Mesendoderm (in vitro differentiated cells): Measurements from ENCODE around the gene TM4SF18.
A peak's percentile ranks its signal among the peaks of the same experiment; 100 is the strongest.

ENCODE experiments used
- DNase-seq: peaks from one replicate; pipeline ENCODE4 v3.0.0; 2013
- H2AK5ac ChIP-seq: 2 replicates; pipeline ENCODE4 v1.6.1; 2013; ENCODE audit warnings: low read length, inconsistent platforms
- H2BK120ac ChIP-seq: 2 replicates; pipeline ENCODE4 v1.6.1; 2013; ENCODE audit warnings: low read depth, mild to moderate bottlenecking, low read length, moderate library complexity, mixed read lengths
- H2BK15ac ChIP-seq: replicated peaks from 2 replicates; pipeline ENCODE4 v1.6.1; 2013; ENCODE audit warnings: low read depth, mild to moderate bottlenecking, moderate library complexity
- H2BK5ac ChIP-seq: 2 replicates; pipeline ENCODE4 v1.6.1; 2013; ENCODE audit warnings: low read length, inconsistent platforms
- H3K18ac ChIP-seq: 2 replicates; pipeline ENCODE4 v1.6.1; 2013; ENCODE audit warnings: mild to moderate bottlenecking, low read length, mixed read lengths
- H3K23ac ChIP-seq: one replicate; pipeline ENCODE4 v1.6.1; 2013; ENCODE audit warnings: low read length
- H3K27ac ChIP-seq: 2 replicates; pipeline ENCODE4 v1.5.1; 2013; ENCODE audit warnings: low read depth, mild to moderate bottlenecking, inconsistent platforms, low read length, moderate library complexity
- H3K27me3 ChIP-seq: 2 replicates; pipeline ENCODE4 v1.6.1; 2013; ENCODE audit warnings: low read length, control low read depth, mild to moderate bottlenecking, inconsistent platforms; ENCODE audit not compliant: insufficient read depth, poor library complexity
- H3K36me3 ChIP-seq: 2 replicates; pipeline ENCODE4 v1.6.1; 2013; ENCODE audit warnings: low read length, inconsistent platforms; ENCODE audit not compliant: control insufficient read depth, insufficient read depth
- H3K4ac ChIP-seq: one replicate; pipeline ENCODE4 v1.6.1; 2013; ENCODE audit warnings: low read depth, mild to moderate bottlenecking, low read length, moderate library complexity
- H3K4me1 ChIP-seq: 2 replicates; pipeline ENCODE4 v1.6.1; 2013; ENCODE audit warnings: low read depth, low read length, inconsistent platforms; ENCODE audit not compliant: control insufficient read depth
- H3K4me2 ChIP-seq: 2 replicates; pipeline ENCODE4 v1.6.1; 2013; ENCODE audit warnings: low read length
- H3K4me3 ChIP-seq: 2 replicates; pipeline ENCODE4 v1.5.1; 2013; ENCODE audit warnings: mild to moderate bottlenecking, low read length
- H3K56ac ChIP-seq: one replicate; pipeline ENCODE4 v1.6.1; 2013; ENCODE audit warnings: low read length
- H3K79me1 ChIP-seq: 2 replicates; pipeline ENCODE4 v1.6.1; 2013; ENCODE audit warnings: low read length, inconsistent platforms
- H3K79me2 ChIP-seq: 2 replicates; pipeline ENCODE4 v1.6.1; 2013; ENCODE audit warnings: mild to moderate bottlenecking, low read length; ENCODE audit not compliant: control insufficient read depth, insufficient read depth
- H3K9ac ChIP-seq: 2 replicates; pipeline ENCODE4 v1.6.1; 2013; ENCODE audit warnings: low read length, inconsistent platforms
- H4K5ac ChIP-seq: one replicate; pipeline ENCODE4 v1.6.1; 2013; ENCODE audit warnings: low read length
- H4K8ac ChIP-seq: one replicate; pipeline ENCODE4 v1.6.1; 2013; ENCODE audit warnings: low read depth, mild to moderate bottlenecking, control low read depth, low read length, moderate library complexity
- WGBS: extraction: QIAGEN DNeasy Blood & Tissue Kit; methylation state at CpG from one replicate; pipeline ENCODE4 v1.1.7; 2013; ENCODE audit warnings: low lambda C conversion rate, missing lambda C conversion rate; ENCODE audit not compliant: insufficient coverage; ENCODE audit errors: extremely low coverage; 5-methylcytosine and 5-hydroxymethylcytosine counted together

TM4SF18 gene

DNA sequence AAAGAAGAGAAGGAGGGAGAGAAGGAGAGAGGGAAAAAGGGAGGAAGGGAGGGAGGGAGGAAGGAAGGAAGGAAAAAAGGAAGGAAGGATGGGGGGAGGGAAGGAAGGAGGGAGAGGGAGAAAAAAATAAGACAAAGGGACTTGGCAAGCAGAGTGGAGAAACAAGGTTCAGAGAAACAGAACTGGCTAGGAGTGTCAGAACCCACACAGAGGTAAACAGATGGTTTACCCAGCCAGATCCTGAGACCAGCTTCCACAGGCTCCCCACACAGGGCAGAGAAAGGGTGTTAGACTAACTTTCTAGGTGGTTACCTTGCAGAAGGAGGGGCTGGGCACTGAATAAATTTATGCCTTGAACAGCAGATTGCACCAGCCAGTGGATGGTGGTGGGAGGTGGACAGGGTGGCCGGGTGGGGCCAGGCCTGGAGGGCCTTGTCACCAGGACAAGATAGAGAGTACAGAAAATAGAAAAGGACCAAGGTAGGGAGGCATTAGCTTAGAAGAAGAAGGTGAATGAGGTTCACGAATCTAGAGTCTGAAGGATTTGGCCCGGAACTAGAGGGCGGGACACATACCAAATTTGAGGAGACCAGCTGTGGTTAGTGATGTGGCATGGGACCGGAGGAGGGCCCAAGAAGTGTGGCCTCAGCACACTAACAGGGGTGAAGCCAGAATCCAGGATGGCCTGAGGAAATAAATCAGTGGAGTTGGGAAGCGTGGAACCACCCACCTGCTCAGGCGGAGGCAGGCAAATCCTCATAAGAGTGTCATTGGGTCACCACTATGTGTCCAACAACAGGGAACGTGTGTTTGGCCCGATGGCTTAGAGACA lies 45.3 kb upstream of the TM4SF18 start:
- no peaks in the 10 kb centered on the region for H3K79me2 ChIP-seq
- H2BK5ac ChIP-seq = no peak overlapping the region
- H3K79me1 ChIP-seq = no peaks in the 10 kb centered on the region
- H3K4me2 ChIP-seq = no peak overlapping the region
- no peak overlapping the region for H3K9ac ChIP-seq
- no peak overlapping the region for H2BK120ac ChIP-seq
- no peak overlapping the region for H4K5ac ChIP-seq
- H3K4ac ChIP-seq = no peak overlapping the region
- no peaks in the 10 kb centered on the region for H3K4me1 ChIP-seq
- H3K27ac ChIP-seq = no peak overlapping the region
- no peaks in the 10 kb centered on the region for H3K36me3 ChIP-seq
- no peak overlapping the region for H3K4me3 ChIP-seq
- no peak overlapping the region for H2AK5ac ChIP-seq
- H3K56ac ChIP-seq = no peak overlapping the region
- no peak for DNase-seq
- H4K8ac ChIP-seq = no peak overlapping the region
- H2BK15ac ChIP-seq = no peak overlapping the region
- H3K27me3 ChIP-seq = no peaks in the 10 kb centered on the region
- no peak overlapping the region for H3K18ac ChIP-seq
- WGBS = no CpG with 5 or more reads among the region's 9 CpGs
- no peak overlapping the region for H3K23ac ChIP-seq

DNA sequence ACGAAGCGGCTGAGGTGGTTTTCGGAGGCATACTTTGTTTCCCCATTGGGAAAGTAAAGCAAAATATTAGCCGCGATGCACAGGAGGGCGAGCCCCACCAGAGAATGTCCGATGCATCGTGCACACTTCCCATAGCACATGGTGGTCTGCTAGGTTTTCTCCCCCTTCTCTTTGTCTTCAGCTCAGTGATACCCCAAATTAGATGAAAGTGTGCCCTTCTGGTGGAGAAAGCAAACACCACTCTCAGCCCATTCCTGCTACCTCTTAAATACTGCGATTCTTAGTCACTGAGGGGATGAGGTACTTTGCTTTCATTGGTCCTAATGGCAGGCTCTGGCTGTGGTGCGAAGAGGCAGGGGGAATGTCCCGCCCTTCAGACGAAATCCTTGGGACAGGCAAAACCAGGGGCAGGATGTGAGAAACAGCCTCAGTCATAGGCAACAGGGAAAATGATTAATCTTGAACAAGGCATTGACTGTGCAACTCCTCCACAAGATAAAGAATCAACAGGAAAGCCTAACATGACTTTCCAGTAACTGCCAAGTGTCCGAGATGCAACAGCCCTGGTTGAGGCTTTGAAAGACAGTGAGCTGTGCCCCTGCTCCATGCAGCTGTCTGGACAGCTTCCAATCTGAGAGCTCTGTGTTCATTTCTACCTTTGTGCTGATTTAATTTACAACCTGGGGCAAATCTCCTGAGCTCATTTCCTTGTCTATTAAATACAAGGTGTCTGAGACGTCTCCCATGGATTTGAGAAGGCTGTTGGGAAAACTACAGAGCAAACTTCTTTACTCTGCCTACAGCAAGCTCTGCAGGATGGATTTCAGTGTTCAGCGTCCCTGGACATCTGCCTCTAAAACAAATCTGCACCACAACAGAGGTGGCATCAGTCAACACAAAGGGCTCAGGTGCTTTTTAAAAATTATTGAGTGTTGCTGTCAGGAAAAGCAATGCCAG lies 44.2 kb upstream of the TM4SF18 start, which contains the start of gene TM4SF1:
TM4SF1 (minus strand) TSS at position 242 of the 957 bp plus-strand sequence; CDS start at position 140, 102 bp downstream.
- no peaks in the 10 kb centered on the region for H3K79me1 ChIP-seq
- no peaks in the 10 kb centered on the region for H3K4me1 ChIP-seq
- no peaks in the 10 kb centered on the region for H3K36me3 ChIP-seq
- no peak within 1 kb of the TSS for H3K23ac ChIP-seq
- H3K4ac ChIP-seq = no peak within 1 kb of the TSS
- H3K56ac ChIP-seq = no peak within 1 kb of the TSS
- DNase-seq = peak; percentile 43
- H2BK5ac ChIP-seq = no peak within 1 kb of the TSS
- H3K27ac ChIP-seq = no peak within 1 kb of the TSS
- H3K9ac ChIP-seq = no peak within 1 kb of the TSS
- H3K27me3 ChIP-seq = no peaks in the 10 kb centered on the region
- no peak within 1 kb of the TSS for H3K4me3 ChIP-seq
- WGBS = no CpG with 5 or more reads among the region's 15 CpGs
- H3K4me2 ChIP-seq = no peak within 1 kb of the TSS
- H2AK5ac ChIP-seq = no peak within 1 kb of the TSS
- H2BK15ac ChIP-seq = no peak within 1 kb of the TSS
- no peak within 1 kb of the TSS for H4K8ac ChIP-seq
- no peaks in the 10 kb centered on the region for H3K79me2 ChIP-seq
- H4K5ac ChIP-seq = no peak within 1 kb of the TSS
- H2BK120ac ChIP-seq = no peak within 1 kb of the TSS
- H3K18ac ChIP-seq = no peak within 1 kb of the TSS

DNA sequence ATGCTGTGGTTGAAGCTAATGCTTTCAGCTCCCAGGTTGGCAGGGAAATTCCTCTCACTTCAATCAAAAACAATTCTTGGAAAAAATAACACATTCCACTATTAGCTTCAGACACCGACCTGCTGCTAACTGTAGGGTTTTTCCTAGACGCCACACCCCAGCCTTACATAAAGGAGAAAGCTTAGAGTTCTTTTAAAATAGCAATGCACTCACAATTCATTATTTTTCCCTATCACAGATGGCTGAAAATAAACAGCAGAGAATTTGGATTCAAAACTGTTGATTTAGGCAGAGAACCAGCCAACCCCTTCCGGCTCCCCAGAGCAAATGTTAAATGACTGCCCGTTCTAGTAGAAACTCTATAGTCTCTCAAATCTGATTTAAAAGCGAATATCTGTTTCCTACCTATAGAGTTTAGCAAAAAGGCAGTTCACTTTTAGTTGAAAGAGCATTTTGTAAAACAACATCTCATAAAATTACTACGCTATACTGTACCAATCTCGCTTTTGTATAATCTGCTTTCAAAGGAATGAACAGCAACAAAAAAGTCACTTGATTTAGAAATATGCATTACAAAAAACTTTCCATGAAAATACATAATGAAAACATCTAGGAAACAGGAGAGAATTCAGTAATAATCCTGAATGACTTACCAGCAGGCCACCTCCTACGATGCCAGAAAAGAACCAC lies 43.4 kb upstream of the TM4SF18 start:
- WGBS = no CpG with 5 or more reads among the region's 8 CpGs
- H3K4me1 ChIP-seq = no peaks in the 10 kb centered on the region
- no peak overlapping the region for H3K27ac ChIP-seq
- H2BK5ac ChIP-seq = no peak overlapping the region
- no peak overlapping the region for H2BK15ac ChIP-seq
- no peak for DNase-seq
- no peak overlapping the region for H3K18ac ChIP-seq
- no peaks in the 10 kb centered on the region for H3K27me3 ChIP-seq
- no peak overlapping the region for H3K4me2 ChIP-seq
- no peaks in the 10 kb centered on the region for H3K36me3 ChIP-seq
- no peak overlapping the region for H4K5ac ChIP-seq
- H3K56ac ChIP-seq = no peak overlapping the region
- H2BK120ac ChIP-seq = no peak overlapping the region
- no peak overlapping the region for H3K9ac ChIP-seq
- H3K4ac ChIP-seq = no peak overlapping the region
- no peaks in the 10 kb centered on the region for H3K79me2 ChIP-seq
- no peak overlapping the region for H2AK5ac ChIP-seq
- no peaks in the 10 kb centered on the region for H3K79me1 ChIP-seq
- no peak overlapping the region for H3K23ac ChIP-seq
- H4K8ac ChIP-seq = no peak overlapping the region
- H3K4me3 ChIP-seq = no peak overlapping the region

DNA sequence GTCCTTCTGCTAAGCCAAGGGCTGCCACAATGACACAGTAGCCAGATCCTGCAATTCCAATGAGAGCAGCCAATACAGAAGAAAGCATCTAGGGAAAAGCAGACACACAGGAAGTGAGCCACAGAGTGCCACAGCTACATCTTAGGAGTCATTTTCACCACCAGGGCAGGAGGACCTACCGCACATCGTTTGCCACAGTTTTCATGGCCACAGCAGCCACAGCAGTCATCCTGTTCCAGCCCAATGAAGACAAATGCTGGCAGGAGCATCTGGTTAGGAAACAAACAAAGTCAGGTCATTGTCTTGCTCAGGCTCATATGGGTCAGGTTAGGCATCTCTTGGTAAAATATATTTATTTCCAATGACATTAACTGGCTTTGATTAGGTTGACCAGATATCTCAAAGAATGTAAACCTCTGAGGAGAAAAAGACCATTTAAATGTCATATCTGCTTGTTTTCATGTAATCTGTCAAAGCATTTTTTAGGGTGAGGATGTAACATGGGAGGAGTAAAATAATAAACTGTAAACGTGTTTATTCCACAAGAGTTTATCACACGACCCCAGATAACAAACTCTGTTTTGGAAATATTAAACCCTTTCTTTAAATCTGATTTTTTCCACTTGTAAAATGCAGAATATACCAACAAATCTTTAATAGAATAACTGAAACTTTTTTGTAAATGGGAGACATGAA lies 42.2 kb upstream of the TM4SF18 start:
- H3K18ac ChIP-seq = no peak overlapping the region
- no peak overlapping the region for H4K5ac ChIP-seq
- WGBS = no CpG with 5 or more reads among the region's 4 CpGs
- H3K36me3 ChIP-seq = no peaks in the 10 kb centered on the region
- no peak overlapping the region for H2BK5ac ChIP-seq
- no peak overlapping the region for H3K27ac ChIP-seq
- H3K79me2 ChIP-seq = no peaks in the 10 kb centered on the region
- H3K4me1 ChIP-seq = no peaks in the 10 kb centered on the region
- no peak overlapping the region for H4K8ac ChIP-seq
- no peak overlapping the region for H3K23ac ChIP-seq
- no peak overlapping the region for H3K4ac ChIP-seq
- no peak overlapping the region for H2AK5ac ChIP-seq
- no peak overlapping the region for H3K56ac ChIP-seq
- no peak overlapping the region for H3K9ac ChIP-seq
- H2BK120ac ChIP-seq = no peak overlapping the region
- H3K4me2 ChIP-seq = no peak overlapping the region
- H3K27me3 ChIP-seq = no peaks in the 10 kb centered on the region
- DNase-seq = no peak
- no peak overlapping the region for H3K4me3 ChIP-seq
- no peaks in the 10 kb centered on the region for H3K79me1 ChIP-seq
- H2BK15ac ChIP-seq = no peak overlapping the region

DNA sequence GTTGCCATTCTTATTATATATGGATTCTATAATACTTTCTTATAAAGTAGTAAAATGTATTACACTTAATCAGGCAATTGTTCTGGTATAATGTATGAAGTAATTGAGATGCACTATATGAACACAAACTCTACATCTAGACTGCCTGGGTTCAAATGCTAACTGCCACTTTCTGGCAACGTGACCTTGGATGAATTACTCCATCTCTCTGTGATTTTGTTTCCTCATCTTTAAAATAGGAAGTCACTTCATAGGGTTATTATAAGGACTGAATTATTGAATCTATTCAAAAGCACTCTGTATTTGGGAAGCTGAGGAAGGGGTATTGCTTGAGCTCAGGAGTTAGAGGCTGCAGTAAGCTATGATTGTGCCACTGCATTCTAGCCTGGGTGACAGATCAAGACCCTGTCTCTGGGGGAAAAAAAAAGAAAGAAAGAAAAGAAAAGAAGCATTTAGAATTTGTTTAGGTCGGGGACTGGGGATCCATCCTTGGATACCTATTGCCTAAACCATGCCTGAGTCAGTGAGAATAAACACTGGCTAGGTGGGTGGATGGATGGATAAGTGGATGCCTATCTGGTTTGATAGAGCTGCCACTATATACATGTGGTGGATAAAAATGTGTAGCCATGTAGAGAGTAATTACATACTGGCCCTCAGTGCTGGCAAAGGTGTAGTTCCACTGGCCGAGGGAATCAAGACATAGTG lies 41.5 kb upstream of the TM4SF18 start:
- Histone ChIP-seq H2BK15ac (no peak overlapping the region), H3K4me3 (no peak overlapping the region), H3K79me1 (no peaks in the 10 kb centered on the region), H3K36me3 (no peaks in the 10 kb centered on the region), H2BK5ac (no peak overlapping the region), H4K8ac (no peak overlapping the region), H3K18ac (no peak overlapping the region), H3K79me2 (no peaks in the 10 kb centered on the region), H3K9ac (no peak overlapping the region), H3K27ac (no peak overlapping the region), H3K4me2 (no peak overlapping the region), H3K56ac (no peak overlapping the region), H2AK5ac (no peak overlapping the region), H4K5ac (no peak overlapping the region), H3K4me1 (no peaks in the 10 kb centered on the region), H3K27me3 (no peaks in the 10 kb centered on the region), H2BK120ac (no peak overlapping the region), H3K23ac (no peak overlapping the region), H3K4ac (no peak overlapping the region)
- no CpG with 5 or more reads among the region's 3 CpGs for WGBS
- no peak for DNase-seq
